GM18873 (cell line): ENCODE measurements around the gene ONECUT3.
"Not testable (repeated sequence)": the region's sequence is repeated elsewhere in the genome, so short reads cannot be mapped to it uniquely, and the experiment has no call there.

Source experiments
- ATAC-seq: cut with Tn5 transposase; IDR thresholded peaks from one replicate; pipeline ENCODE4 v1.9.1; 2021; ENCODE audit warnings: mild to moderate bottlenecking, moderate library complexity, moderate number of reproducible peaks; ENCODE audit not compliant: unreplicated experiment, low FRiP score

The ONECUT3 gene

DNA sequence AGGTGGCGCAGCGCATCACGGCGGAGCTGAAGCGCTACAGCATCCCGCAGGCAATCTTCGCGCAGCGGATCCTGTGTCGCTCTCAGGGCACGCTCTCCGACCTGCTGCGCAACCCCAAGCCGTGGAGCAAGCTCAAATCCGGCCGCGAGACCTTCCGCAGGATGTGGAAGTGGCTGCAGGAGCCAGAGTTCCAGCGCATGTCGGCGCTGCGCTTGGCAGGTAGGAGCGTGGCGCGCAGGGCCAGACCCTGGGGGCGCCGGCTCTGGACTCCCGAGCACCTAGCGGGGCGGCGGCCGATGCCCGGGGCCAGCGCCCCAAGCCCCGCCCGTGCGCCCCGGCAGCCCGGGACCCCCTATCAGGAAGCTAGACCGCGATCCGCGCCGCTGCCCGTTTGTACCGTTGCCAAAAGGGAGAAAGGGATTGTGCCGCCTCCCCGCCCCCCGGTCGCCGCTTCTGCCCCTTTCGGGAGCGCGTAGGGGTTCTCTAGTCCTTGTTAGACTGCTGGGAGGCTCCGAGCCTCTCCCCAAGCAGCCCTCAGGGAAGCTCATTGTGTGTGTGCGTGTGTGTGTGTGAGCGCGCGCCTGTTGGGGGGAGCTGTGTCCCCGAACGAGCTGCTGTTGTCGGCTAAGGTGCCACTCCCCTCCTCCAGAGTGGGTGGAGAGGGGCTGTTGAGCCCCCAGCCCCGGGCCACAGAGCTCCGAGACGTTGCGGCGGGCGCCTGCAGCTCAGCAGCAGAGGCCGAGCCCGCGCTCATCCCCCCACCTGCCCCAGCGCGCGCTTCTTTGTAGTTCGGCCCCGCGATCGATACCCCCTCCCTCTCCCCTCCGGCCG lies 1.5 kb downstream of the ONECUT3 start:
- ATAC-seq, result no peak

DNA sequence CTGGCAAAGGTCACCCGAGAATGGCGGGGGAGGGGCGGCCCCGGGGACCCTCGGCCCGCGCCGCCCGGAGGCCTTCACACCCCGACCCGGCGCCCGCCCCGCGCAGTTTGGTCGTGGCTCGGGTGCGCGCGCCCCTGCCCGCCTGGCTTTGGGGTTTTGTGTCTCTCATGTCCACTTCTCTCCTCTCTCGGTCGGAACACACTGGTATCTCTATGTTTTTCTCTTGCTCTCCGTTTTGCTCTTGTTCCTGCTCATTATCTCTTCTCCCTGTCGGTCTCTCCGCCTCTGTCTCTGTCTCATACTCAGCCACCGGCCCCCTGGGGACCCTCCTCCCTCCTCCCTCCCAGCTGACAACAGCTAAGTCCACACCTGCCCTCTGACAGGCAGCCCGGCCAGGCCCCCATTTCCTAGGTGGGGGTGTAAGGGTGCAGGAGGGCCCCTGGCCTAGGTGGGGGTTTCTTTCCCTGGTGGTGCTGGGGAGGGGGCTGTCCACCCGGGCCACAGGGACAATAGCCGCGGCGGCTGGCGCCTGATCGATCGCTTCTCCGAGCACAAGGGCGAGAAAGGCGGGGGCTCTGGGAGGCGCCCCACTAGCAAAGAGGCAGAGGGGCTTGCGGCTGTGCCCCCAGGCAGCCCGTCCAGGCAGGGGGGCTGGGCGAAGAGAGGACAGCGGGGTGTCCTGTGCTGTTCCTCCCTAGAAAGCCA lies 2.3 kb downstream of the ONECUT3 start:
- no peak for ATAC-seq

GRCh38 chr19:1756264-1756663 lies 3.0 kb downstream of the ONECUT3 start:
- ATAC-seq, result no peak

DNA sequence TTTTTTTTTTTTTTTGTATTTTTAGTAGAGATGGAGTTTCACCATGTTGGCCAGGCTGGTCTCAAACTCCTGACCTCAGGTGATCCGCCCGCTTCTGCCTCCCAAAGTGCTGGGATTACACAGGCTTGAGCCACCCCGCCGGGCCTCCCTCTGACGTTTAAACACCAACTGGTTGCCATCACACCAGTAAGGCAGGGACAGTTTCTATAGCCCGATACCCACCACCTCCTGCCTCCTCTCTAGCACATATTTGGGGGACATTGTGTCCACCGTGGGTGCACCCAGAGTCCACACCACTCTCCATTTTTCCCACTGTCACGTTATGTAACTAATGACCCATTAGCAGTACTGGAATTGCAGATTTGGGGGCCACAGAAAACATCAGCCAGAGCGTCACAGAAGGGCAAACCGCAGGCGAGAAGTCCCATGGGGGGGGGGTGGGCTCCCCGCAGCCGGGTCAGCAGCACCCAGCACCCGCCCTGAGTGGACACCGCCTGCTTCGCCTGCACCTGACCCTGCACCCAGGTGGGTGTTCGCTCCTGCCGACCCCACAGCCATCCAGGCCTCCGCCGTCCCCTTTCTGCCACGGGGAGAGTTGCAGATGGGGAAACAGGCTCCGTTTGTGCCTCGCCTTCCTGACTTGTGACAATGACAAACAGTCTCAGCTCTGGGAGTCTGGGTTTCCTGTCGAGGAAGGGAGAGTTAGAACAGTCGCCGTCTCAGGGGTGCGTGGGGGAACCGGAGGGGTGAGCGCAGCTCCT lies 3.6 kb downstream of the ONECUT3 start:
- no peak for ATAC-seq

- no peak for ATAC-seq
Measured at GRCh38 chr19:1757468-1758230, 4.3 kb downstream of the ONECUT3 start.

DNA sequence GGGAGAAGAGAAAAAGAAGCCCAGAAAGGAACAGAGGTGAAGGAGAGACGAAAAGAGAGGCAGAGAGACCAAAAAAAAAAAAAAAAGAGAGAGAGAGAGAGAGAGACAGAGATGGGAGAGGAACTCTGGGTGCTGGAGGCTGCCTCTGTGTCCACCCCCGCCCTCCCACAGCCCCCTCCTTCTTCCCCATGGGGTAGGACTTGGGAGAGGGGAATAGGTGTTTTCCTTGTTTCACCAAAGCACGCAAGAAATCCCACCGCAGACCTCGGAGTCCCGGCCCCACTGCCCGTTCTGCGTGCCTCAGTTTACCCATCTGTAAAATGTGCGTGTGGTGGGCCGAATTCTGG lies 4.9 kb downstream of the ONECUT3 start:
- ATAC-seq, result no peak

GRCh38 chr19:1758959-1759903 lies 5.9 kb downstream of the ONECUT3 start:
- ATAC-seq, result no peak

- no peak for ATAC-seq
Measured at GRCh38 chr19:1760020-1760419, 6.7 kb downstream of the ONECUT3 start.

DNA sequence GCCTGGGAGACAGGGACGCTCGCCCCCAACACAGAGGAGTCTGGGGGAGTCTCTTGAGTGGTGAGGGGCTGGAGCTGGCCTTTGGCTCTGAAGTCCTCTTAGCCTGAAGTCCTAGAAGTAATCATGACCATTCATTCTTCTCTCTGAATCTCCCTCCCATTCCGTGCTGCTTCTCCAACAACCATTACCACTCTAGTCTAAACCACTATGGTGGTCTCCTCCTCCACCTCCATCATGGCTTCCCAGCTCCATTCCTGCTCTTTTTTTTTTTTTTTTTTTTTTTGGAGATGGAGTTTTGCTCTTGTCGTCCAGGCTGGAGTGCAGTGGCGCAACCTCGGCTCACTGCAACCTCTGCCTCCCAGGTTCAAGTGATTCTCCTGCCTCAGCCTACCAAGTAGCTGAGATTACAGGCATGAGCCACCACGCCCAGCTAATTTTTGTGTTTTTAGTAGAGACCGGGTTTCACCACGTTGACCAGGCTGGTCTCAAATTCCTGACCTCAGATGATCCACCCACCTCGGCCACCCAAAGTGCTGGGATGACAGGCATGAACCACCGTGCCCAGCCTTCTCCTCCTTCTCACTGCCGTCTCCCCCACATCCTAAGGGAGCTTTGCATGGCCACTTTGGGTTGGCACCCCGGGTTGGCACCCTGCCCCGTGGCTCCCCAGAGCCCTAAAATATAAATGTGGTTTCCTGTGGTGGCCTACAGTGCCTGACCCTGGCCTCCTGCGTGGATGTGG lies 7.7 kb downstream of the ONECUT3 start:
- ATAC-seq, result not testable (repeated sequence)

GRCh38 chr19:1761528-1762242 lies 8.4 kb downstream of the ONECUT3 start:
- ATAC-seq, result no peak

DNA sequence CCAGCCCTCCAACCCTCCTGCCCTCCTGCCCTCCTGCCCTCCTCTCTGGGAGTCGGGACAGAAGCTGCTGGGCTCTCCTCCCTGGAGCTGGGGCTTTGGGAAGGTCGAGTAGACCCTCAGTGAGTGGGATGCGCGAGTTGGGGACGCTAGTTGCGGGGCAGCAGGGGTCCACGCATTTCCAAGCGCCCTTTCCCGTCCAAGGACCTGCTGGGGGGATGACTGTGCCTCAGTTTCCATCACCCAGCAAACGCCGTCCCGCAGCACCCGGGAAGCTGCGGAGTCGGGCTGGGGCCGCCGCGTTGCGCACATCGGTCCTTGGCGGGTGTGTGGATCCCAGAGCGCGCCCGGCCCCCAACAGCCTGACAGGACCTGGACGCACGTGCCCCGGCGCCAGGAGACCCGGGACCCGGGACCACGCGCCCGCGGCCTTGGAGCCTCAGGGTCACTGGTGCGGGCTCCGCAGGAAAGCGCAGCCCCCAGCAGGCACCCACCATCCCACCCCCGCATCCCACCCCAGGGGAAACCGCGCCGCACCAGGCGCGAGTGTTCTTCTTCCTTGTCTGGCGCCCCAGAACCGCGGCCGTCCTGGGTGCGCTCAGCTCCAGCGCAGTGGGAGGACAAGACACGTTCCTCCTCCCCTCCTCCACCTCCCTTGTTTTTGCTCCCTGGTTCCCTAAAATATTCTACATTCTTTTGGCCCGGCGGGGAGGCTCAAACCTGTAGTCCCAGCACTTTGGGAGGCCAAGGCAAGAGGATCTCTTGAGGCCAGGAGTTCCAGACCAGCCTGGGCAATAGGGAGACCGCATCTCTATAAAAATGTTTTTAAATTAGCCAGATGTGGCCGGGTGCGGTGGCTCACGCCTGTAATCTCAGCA lies 9.2 kb downstream of the ONECUT3 start:
- no peak for ATAC-seq

DNA sequence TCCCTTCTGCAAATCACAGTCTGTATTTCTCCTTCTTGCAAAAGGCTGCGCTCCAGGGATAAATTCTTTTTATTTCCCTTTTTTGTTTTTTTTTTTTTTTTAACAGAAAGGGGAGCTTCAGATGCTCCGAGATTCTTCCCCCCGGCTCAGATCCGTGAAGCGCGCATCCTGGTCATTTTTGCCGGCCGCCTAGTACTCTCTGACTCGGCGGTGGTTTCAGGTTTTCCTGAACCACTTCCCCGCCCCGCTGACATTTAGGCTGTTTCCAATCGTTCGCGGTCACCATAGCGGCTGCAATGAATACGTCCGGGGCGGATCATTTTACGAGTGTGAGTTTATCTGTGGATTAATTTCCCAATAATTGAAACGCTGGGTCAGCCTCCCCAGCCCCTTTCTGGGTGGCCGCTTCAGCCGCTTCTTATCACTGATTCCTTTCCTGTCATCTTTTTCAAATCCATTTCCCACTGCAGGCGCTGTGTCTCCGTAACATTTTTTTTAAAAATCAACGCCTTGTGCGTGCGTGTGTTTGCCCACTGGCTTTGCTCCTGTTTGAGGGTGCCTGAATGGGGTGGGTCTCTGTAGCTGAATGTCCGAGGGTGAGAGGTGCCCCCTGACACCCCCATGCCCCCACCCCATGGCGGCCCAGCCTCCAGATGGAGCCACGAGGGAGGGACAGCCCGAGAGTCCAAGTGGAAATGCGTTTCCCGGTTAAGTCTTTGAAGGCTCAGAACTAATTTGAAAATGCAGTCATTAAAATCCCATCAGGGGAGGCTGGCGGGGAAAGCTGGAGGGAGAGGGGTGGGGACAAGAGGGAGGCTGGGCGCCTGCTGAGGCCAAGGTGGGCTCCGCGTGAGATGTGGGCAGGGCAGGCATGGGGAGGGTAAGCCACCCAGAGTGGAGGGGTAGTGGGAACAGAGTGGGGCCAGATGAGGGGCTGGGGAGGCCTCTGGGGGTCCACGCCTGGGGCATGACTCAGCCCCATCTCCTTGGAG lies 10.6 kb downstream of the ONECUT3 start:
- ATAC-seq, result no peak

DNA sequence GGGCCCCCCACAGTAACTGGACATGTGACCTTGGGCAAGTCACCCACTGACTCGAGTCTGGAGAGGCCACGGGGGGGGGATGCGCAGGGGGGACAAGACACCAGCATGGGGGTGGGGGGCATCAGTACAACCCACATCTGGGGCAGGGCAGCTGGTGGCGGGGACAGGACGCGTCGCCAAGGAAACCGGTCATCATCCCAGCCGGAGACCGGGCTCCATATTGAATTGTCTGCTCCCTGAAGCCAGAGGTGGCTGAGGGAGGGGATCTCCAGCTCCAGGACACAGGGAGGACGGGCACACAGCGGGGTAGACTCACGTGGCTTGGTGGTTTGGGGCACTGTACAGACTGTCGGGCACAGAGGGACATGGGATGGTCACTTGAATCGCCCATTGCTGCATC lies 11.4 kb downstream of the ONECUT3 start:
- ATAC-seq, result no peak

- no peak for ATAC-seq
Measured at GRCh38 chr19:1765232-1765903, 12.1 kb downstream of the ONECUT3 start.
